Suprapubic skin (tissue), 3 donors: Measurements from ENCODE around the gene INSIG2.

Source experiments
- POLR2A ChIP-seq, 2 donors: fragments of 450-650 bp; IDR thresholded peaks; one replicate each; pipeline ENCODE4 v1.6.1; 2017; ENCODE audit warnings: antibody characterized with exemption in 2 of 2, mild to moderate bottlenecking in 2 of 2, moderate library complexity in 2 of 2
- TF ChIP-seq, protein P1 (sequence below), 2 donors: fragments of 200-600 bp in 1 of 2; fragments of 450-650 bp in 1 of 2; sonication (generic) in 1 of 2; IDR thresholded peaks; one replicate each; pipeline ENCODE4 v1.5.1; 2016 to 2019; ENCODE audit warnings: antibody characterized with exemption in 2 of 2, mild to moderate bottlenecking in 1 of 2, moderate library complexity in 1 of 2

DNA sequence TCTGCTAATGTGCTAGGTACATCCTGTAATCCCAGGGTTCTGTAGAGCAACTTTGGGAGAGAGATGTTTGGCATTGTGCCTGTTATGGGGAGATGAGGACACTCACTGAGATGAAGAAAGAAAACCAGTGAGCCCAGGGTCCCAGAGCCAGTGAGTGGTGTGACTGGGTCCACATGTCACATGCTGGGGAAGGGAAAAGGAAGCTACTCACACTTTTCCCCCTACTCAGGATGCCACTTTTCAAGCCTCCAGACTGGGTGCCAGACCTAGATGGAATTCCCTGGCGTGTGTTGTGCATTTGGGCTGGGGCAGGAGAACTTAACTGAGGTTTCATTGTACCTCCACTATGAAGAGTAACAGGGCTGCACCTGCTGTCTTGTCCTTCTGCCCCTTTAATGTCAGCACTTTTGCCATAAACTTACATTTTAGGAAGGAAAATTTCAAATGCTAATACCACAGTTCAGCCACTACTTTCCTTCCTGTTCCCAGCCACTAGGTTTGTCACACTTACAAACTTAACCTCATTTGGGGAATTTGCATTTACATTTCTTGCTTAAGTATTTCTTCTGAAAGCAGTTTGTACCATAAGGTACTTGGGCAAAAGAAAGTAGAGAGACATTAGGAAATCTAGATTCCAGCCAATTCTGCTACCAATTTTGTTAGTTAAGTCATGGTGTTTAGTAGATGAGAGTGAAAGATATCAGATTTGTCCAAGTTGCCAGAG lies 10.2 kb downstream of the INSIG2 start:
- TF ChIP-seq, protein P1, sequence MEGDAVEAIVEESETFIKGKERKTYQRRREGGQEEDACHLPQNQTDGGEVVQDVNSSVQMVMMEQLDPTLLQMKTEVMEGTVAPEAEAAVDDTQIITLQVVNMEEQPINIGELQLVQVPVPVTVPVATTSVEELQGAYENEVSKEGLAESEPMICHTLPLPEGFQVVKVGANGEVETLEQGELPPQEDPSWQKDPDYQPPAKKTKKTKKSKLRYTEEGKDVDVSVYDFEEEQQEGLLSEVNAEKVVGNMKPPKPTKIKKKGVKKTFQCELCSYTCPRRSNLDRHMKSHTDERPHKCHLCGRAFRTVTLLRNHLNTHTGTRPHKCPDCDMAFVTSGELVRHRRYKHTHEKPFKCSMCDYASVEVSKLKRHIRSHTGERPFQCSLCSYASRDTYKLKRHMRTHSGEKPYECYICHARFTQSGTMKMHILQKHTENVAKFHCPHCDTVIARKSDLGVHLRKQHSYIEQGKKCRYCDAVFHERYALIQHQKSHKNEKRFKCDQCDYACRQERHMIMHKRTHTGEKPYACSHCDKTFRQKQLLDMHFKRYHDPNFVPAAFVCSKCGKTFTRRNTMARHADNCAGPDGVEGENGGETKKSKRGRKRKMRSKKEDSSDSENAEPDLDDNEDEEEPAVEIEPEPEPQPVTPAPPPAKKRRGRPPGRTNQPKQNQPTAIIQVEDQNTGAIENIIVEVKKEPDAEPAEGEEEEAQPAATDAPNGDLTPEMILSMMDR (IDR thresholded peaks at IDR 0.05), result no peak
- TF ChIP-seq POLR2A (IDR thresholded peaks at IDR 0.05), result no peak
